Measurements from ENCODE around the gene UGT1A7. TPM values are rescaled to one million over a fixed set of nuclear protein-coding genes. Genes with fewer than 3 reads are reported as not detected.
"Not testable (repeated sequence)": the region's sequence is repeated elsewhere in the genome, so short reads cannot be mapped to it uniquely, and the experiment has no call there.

The UGT1A7 gene
- total RNA-seq, 1 donor from 2014 or later: not detected

- H3K27me3 Mint-ChIP-seq (ENCODE audit: low read depth): peaks cover 12% of the 10 kb centered on the region
- no peak overlapping the region for H3K4me3 Mint-ChIP-seq (ENCODE audit: low read depth)
- no peaks in the 10 kb centered on the region for H3K9me3 Mint-ChIP-seq
- no peaks in the 10 kb centered on the region for H3K36me3 Mint-ChIP-seq (ENCODE audit: low read depth)
- intact Hi-C loops (cut with micrococcal nuclease): no loop called here
- no peaks in the 10 kb centered on the region for H3K4me1 Mint-ChIP-seq (ENCODE audit: low read depth)
- no peak for DNase-seq (ENCODE audit: low spot score)
- no peak overlapping the region for H3K27ac Mint-ChIP-seq
Observed at GRCh38 chr2:233689501-233689900, 7.8 kb downstream of the UGT1A7 start.

- H3K36me3 Mint-ChIP-seq (ENCODE audit: low read depth): no peaks in the 10 kb centered on the region
Observed at GRCh38 chr2:233690444-233690843, 8.7 kb downstream of the UGT1A7 start.

GRCh38 chr2:233691443-233692433, 10.0 kb downstream of the UGT1A7 start:
- H3K27me3 Mint-ChIP-seq (ENCODE audit: low read depth): peaks cover 17% of the 10 kb centered on the region
- intact Hi-C loops (cut with micrococcal nuclease): no loop called here

More at GRCh38 chr2:233690444-233690843, 8.7 kb downstream of the UGT1A7 start:
- DNase-seq (ENCODE audit: low spot score): no peak
- peaks cover 11% of the 10 kb centered on the region for H3K27me3 Mint-ChIP-seq (ENCODE audit: low read depth)
- no peak overlapping the region for H3K27ac Mint-ChIP-seq
- no peaks in the 10 kb centered on the region for H3K4me1 Mint-ChIP-seq (ENCODE audit: low read depth)
- H3K4me3 Mint-ChIP-seq (ENCODE audit: low read depth): no peak overlapping the region
- no peaks in the 10 kb centered on the region for H3K9me3 Mint-ChIP-seq
- intact Hi-C loops (cut with micrococcal nuclease): no loop called here

DNA sequence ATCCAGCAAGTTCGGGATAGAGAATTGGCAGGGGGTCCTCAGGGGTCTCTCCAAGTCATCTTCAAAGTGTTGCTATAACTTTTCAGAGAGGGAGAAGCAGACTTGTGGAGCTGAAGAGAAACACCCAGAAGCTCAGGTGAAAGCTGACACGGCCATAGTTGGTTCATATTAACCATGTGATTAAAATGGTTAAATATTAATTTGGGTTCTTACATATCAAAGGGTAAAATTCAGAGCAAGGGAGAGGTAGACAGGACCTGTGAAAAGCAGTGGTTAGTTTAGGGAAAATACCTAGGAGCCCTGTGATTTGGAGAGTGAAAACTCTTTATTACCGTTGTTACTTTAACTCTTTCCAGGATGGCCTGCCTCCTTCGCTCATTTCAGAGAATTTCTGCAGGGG, 10.9 kb downstream of the UGT1A7 start, which contains the start of gene UGT1A6:
Gene UGT1A6, plus strand, starts transcription at position 243 of the 400 bp plus-strand sequence. Its CDS starts 115 bp downstream, at position 358.
- intact Hi-C loops (cut with micrococcal nuclease): no loop called here
- Mint-ChIP-seq H3K27me3 (ENCODE audit: low read depth) (peaks cover 24% of the 10 kb centered on the region), H3K4me3 (ENCODE audit: low read depth) (no peak within 1 kb of the TSS), H3K27ac (no peak within 1 kb of the TSS), H3K36me3 (ENCODE audit: low read depth) (no peaks in the 10 kb centered on the region), H3K4me1 (ENCODE audit: low read depth) (no peaks in the 10 kb centered on the region), H3K9me3 (no peaks in the 10 kb centered on the region)
- no peak for DNase-seq (ENCODE audit: low spot score)

More at GRCh38 chr2:233691443-233692433, 10.0 kb downstream of the UGT1A7 start:
- H3K4me3 Mint-ChIP-seq (ENCODE audit: low read depth): no peak overlapping the region
- no peak overlapping the region for H3K27ac Mint-ChIP-seq
- no peak for DNase-seq (ENCODE audit: low spot score)
- H3K36me3 Mint-ChIP-seq (ENCODE audit: low read depth): no peaks in the 10 kb centered on the region
- H3K4me1 Mint-ChIP-seq (ENCODE audit: low read depth): no peaks in the 10 kb centered on the region
- no peaks in the 10 kb centered on the region for H3K9me3 Mint-ChIP-seq

GRCh38 chr2:233693963-233694362, 12.3 kb downstream of the UGT1A7 start:
- Mint-ChIP-seq H3K4me1 (ENCODE audit: low read depth) (no peaks in the 10 kb centered on the region), H3K27me3 (ENCODE audit: low read depth) (peaks cover 23% of the 10 kb centered on the region), H3K9me3 (no peaks in the 10 kb centered on the region), H3K36me3 (ENCODE audit: low read depth) (no peaks in the 10 kb centered on the region), H3K4me3 (ENCODE audit: low read depth) (no peak overlapping the region), H3K27ac (no peak overlapping the region)
- DNase-seq (ENCODE audit: low spot score): no peak
- intact Hi-C loops (cut with micrococcal nuclease): no loop called here

GRCh38 chr2:233698740-233699139, 17.0 kb downstream of the UGT1A7 start:
- Mint-ChIP-seq H3K9me3 (no peaks in the 10 kb centered on the region), H3K36me3 (ENCODE audit: low read depth) (no peaks in the 10 kb centered on the region), H3K4me3 (ENCODE audit: low read depth) (no peak overlapping the region), H3K27me3 (ENCODE audit: low read depth) (peaks cover 19% of the 10 kb centered on the region), H3K4me1 (ENCODE audit: low read depth) (no peaks in the 10 kb centered on the region), H3K27ac (no peak overlapping the region)
- intact Hi-C loops (cut with micrococcal nuclease): no loop called here
- DNase-seq (ENCODE audit: low spot score): no peak

DNA sequence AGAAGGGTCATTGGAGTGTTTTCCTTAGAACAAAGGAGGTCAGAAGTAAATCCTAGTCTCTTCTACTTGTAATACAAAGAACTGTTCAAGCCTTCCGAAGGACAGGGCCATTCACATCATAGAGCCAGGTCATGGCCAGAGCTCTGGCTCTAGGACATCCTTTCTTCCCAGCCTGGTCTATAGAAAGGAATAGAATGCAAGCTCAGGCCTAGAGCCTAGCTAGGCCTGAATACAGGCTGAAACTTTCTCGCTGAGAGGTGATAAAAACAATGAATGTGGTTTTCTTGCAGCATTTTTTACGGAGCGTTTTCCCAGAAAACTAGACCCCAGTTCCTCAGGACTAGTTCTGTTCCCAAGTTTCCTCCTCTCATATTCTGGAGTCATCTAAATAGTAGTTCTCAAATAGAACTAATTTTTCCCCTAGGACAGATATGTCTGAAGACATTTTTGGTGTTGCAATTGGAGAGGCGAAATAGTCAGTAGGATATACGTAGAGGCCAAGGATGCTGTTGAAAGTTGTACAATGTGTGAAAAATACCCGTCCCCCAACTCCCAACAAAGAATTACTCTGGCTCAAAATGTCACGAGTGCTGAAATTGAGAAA, 17.8 kb downstream of the UGT1A7 start:
- Mint-ChIP-seq H3K36me3 (ENCODE audit: low read depth) (no peaks in the 10 kb centered on the region), H3K4me3 (ENCODE audit: low read depth) (no peak overlapping the region), H3K27ac (no peak overlapping the region), H3K4me1 (ENCODE audit: low read depth) (no peaks in the 10 kb centered on the region), H3K9me3 (no peaks in the 10 kb centered on the region), H3K27me3 (ENCODE audit: low read depth) (peaks cover 22% of the 10 kb centered on the region)
- no peak for DNase-seq (ENCODE audit: low spot score)
- intact Hi-C loops (cut with micrococcal nuclease): no loop called here

GRCh38 chr2:233700028-233700635, 18.4 kb downstream of the UGT1A7 start:
- Mint-ChIP-seq H3K27me3 (ENCODE audit: low read depth) (peaks cover 22% of the 10 kb centered on the region), H3K4me1 (ENCODE audit: low read depth) (no peaks in the 10 kb centered on the region), H3K9me3 (no peaks in the 10 kb centered on the region), H3K36me3 (ENCODE audit: low read depth) (no peaks in the 10 kb centered on the region), H3K4me3 (ENCODE audit: low read depth) (no peak overlapping the region), H3K27ac (no peak overlapping the region)
- DNase-seq (ENCODE audit: low spot score): no peak
- intact Hi-C loops (cut with micrococcal nuclease): no loop called here

DNA sequence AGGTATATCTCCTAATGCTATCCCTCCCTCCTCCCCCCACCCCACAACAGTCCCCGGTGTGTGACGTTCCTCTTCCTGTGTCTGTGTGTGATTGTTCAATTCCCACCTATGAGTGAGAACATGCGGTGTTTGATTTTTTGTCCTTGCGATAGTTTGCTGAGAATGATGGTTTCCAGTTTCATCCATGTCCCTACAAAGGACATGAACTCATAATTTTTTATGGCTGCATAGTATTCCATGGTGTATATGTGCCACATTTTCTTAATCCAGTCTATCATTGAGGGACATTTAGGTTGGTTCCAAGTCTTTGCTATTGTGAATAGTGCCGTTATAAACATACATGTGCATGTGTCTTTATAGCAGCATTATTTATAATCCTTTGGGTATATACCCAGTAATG, 19.1 kb downstream of the UGT1A7 start:
- H3K27ac Mint-ChIP-seq; H3K36me3 Mint-ChIP-seq (ENCODE audit: low read depth); DNase-seq (ENCODE audit: low spot score); intact Hi-C loops (cut with micrococcal nuclease); H3K4me3 Mint-ChIP-seq (ENCODE audit: low read depth); H3K9me3 Mint-ChIP-seq; H3K4me1 Mint-ChIP-seq (ENCODE audit: low read depth): not testable (repeated sequence)
- peaks cover 18% of the 10 kb centered on the region for H3K27me3 Mint-ChIP-seq (ENCODE audit: low read depth)

DNA sequence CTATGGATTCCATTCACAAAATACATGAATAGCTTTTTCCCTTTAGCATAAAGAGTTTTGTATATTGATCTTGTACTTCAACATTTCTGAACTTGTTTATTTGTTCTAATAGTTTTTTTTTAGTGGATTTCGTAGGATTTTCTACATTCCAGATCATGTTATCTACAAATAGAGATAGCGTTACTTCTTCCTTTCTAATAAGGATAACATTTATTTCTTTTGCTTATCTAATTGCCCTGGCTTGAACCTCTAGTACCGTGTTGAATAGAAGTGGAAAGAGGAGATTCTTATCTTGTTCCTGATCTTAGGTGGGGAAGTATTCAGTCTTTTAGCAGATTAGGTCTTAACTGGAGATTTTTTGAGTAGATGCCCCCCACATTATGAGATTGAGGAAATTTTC, 20.5 kb downstream of the UGT1A7 start:
- DNase-seq (ENCODE audit: low spot score): no peak
- Mint-ChIP-seq H3K4me1 (ENCODE audit: low read depth) (no peaks in the 10 kb centered on the region), H3K36me3 (ENCODE audit: low read depth) (no peaks in the 10 kb centered on the region), H3K27ac (no peak overlapping the region), H3K9me3 (no peaks in the 10 kb centered on the region), H3K4me3 (ENCODE audit: low read depth) (no peak overlapping the region), H3K27me3 (ENCODE audit: low read depth) (peaks cover 9% of the 10 kb centered on the region)
- intact Hi-C loops (cut with micrococcal nuclease): no loop called here

DNA sequence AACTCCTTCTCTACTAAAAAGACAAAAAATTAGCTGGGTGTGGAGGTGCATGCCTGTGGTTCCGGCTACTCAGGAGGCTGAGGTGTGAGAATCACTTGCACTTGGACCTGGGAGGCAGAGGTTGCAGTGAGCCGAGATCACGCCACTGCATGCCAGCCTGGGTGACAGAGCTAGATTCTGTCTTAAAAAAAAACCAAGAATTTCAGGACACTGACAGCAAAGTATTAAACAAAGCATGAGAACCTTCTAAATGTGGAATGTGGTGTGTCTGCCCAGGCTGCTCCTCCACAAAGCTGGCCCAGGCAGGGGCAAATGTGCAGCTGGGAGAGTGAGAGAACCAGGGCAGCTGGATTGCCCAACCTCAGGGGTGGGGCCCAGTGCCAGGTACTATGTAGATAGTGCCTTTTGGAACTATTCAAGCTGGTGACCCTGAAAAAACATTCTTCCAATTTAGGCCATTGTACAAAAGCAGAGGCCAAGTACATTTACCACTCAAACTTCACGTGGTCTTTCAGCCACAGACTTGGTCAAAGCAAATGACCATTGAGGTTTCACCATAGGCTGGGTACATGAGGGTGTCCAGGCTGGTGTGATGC, 24.3 kb downstream of the UGT1A7 start:
- Mint-ChIP-seq H3K36me3 (ENCODE audit: low read depth) (no peaks in the 10 kb centered on the region), H3K27ac (no peak overlapping the region), H3K27me3 (ENCODE audit: low read depth) (peaks cover 14% of the 10 kb centered on the region), H3K4me1 (ENCODE audit: low read depth) (no peaks in the 10 kb centered on the region), H3K9me3 (no peaks in the 10 kb centered on the region), H3K4me3 (ENCODE audit: low read depth) (no peak overlapping the region)
- no peak for DNase-seq (ENCODE audit: low spot score)
- intact Hi-C loops (cut with micrococcal nuclease): no loop called here

- intact Hi-C loops (cut with micrococcal nuclease): no loop called here
- Mint-ChIP-seq H3K9me3 (no peaks in the 10 kb centered on the region), H3K4me1 (ENCODE audit: low read depth) (no peaks in the 10 kb centered on the region), H3K27ac (no peak overlapping the region), H3K36me3 (ENCODE audit: low read depth) (no peaks in the 10 kb centered on the region), H3K4me3 (ENCODE audit: low read depth) (no peak overlapping the region), H3K27me3 (ENCODE audit: low read depth) (peaks cover 13% of the 10 kb centered on the region)
- DNase-seq (ENCODE audit: low spot score): no peak
Observed at GRCh38 chr2:233706720-233707119, 25.0 kb downstream of the UGT1A7 start.

Data from activated T-helper 2 cell treated with anti-CD3 and anti-CD28 coated beads, Interferon-gamma antibody, Interleukin-2, Interleukin-4, amounts not matched to agents 10 μg/mL and 5 μg/mL and 100 μg/mL, durations not matched to agents 14 hours and 24 hours and 36 hours (primary cell).